Endothelial cell of umbilical vein (primary cell): ENCODE data around the gene SLC25A21. TPM values are rescaled to one million over a fixed set of nuclear protein-coding genes. Genes with fewer than 3 reads are reported as not detected.

Experiments
- BruUV-seq: library from RNA; stranded (reverse); fragments of 400-500 nt; replicated peaks from 2 replicates; lab custom pipeline; 2021; lab: Mats Ljungman, UMichigan
- CTCF ChIA-PET: fragments of 300-600, 350-600 bp; sonication (Branson Sonifier 250); formaldehyde crosslinking; loops from one replicate; lab custom pipeline; 2021; ENCODE audit warnings: antibody characterized with exemption, inconsistent platforms; lab: Charles Lee
- POLR2A ChIA-PET: fragments of 300-600, 350-600 bp; sonication (Branson Sonifier 250); formaldehyde crosslinking; loops from one replicate; lab custom pipeline; 2021; ENCODE audit warnings: antibody characterized with exemption, inconsistent platforms; lab: Charles Lee
- DNase-seq: peaks from one replicate; pipeline ENCODE4 v3.0.0-alpha.2; 2011; ENCODE audit warnings: low read depth, low spot score
- FAIRE-seq: peaks from 2 replicates; lab custom pipeline; 2011; peaks lifted over from hg19 to GRCh38; lab: Jason Lieb, UNC
- H2AFZ ChIP-seq: 2 replicates; pipeline ENCODE4 v1.6.0; 2012; ENCODE audit warnings: low read depth, low read length, control low read depth, inconsistent platforms
- H3K27ac ChIP-seq: 2 replicates; pipeline ENCODE4 v1.5.1; 2011; ENCODE audit warnings: low read depth, mild to moderate bottlenecking, control low read depth, low read length, moderate library complexity; ENCODE audit not compliant: insufficient read depth
- H3K27me3 ChIP-seq, 2 experiments: 2 replicates each; pipeline versions ENCODE4 v1.6.0 to v1.6.1; 2011; ENCODE audit warnings: low read length in 2 of 2, mixed read lengths in 1 of 2; ENCODE audit not compliant: control insufficient read depth in 2 of 2, insufficient read depth in 2 of 2
- H3K36me3 ChIP-seq, 2 experiments: 2 replicates in 1 of 2; 3 replicates in 1 of 2; pipeline ENCODE4 v1.5.1; 2011; ENCODE audit warnings: low read length in 2 of 2, mild to moderate bottlenecking in 1 of 2, moderate library complexity in 1 of 2; ENCODE audit not compliant: control insufficient read depth in 2 of 2, insufficient read depth in 2 of 2; ENCODE audit errors: extremely low read depth in 1 of 2
- H3K4me1 ChIP-seq: 3 replicates; pipeline ENCODE4 v1.5.1; 2011; ENCODE audit warnings: mild to moderate bottlenecking, low read length; ENCODE audit not compliant: control insufficient read depth, insufficient read depth; ENCODE audit errors: extremely low read depth
- H3K4me2 ChIP-seq: 2 replicates; pipeline ENCODE4 v1.6.1; 2011; ENCODE audit warnings: low read length, control low read depth, mixed read lengths; ENCODE audit not compliant: insufficient read depth
- H3K4me3 ChIP-seq, 3 experiments: fragments of 200-600 bp in 1 of 3; sonication (generic), shearing (Covaris generic) in 1 of 3; replicated peaks in 1 of 3; 2 replicates each; pipeline ENCODE4 v1.5.1; 2011 to 2016; ENCODE audit warnings: control low read depth in 3 of 3, low read length in 3 of 3, mild to moderate bottlenecking in 2 of 3, inconsistent platforms in 1 of 3, low read depth in 1 of 3, moderate library complexity in 1 of 3; ENCODE audit not compliant: insufficient read depth in 1 of 3
- H3K79me2 ChIP-seq: 2 replicates; pipeline ENCODE4 v1.6.0; 2012; ENCODE audit warnings: low read length, inconsistent platforms; ENCODE audit not compliant: control insufficient read depth, insufficient read depth
- H3K9ac ChIP-seq: replicated peaks from 2 replicates; pipeline ENCODE3; 2011; ENCODE audit warnings: low read length, control low read depth; ENCODE audit not compliant: insufficient read depth; ENCODE audit errors: extremely low read depth
- H3K9me1 ChIP-seq: replicated peaks from 3 replicates; pipeline ENCODE4 v1.6.0; 2011; ENCODE audit warnings: mild to moderate bottlenecking, low read length; ENCODE audit not compliant: control insufficient read depth, insufficient read depth; ENCODE audit errors: extremely low read depth
- H3K9me3 ChIP-seq: replicated peaks from 2 replicates; pipeline ENCODE4 v1.5.1; 2012; ENCODE audit warnings: low read length, inconsistent platforms; ENCODE audit not compliant: control insufficient read depth, insufficient read depth
- H4K20me1 ChIP-seq: replicated peaks from 2 replicates; pipeline ENCODE3; 2011; ENCODE audit warnings: mild to moderate bottlenecking, low read length; ENCODE audit not compliant: control insufficient read depth, insufficient read depth; ENCODE audit errors: extremely low read depth
- CTCF ChIP-seq, 2 donors: IDR thresholded peaks; 1 replicate in 1 of 2; 2 replicates in 1 of 2; pipeline ENCODE4 v1.5.1; 2011; ENCODE audit warnings: low read length in 2 of 2, mild to moderate bottlenecking in 2 of 2, moderate library complexity in 2 of 2, control low read depth in 1 of 2, inconsistent platforms in 1 of 2, low read depth in 1 of 2; ENCODE audit not compliant: insufficient read depth in 1 of 2; ENCODE audit errors: extremely low read depth in 1 of 2
- EZH2 ChIP-seq: IDR thresholded peaks from 2 replicates; pipeline ENCODE4 v1.6.1; 2012; ENCODE audit warnings: borderline replicate concordance, low read depth, mild to moderate bottlenecking, moderate library complexity, low read length, inconsistent platforms; ENCODE audit not compliant: severe bottlenecking
- FOS ChIP-seq: IDR thresholded peaks from 2 replicates; pipeline ENCODE4 v1.6.1; 2011; ENCODE audit warnings: mild to moderate bottlenecking, low read length, moderate library complexity, borderline replicate concordance; ENCODE audit not compliant: insufficient read depth
- GATA2 ChIP-seq: IDR thresholded peaks from 2 replicates; pipeline ENCODE4 v1.7.0; 2011; ENCODE audit warnings: low read depth, mild to moderate bottlenecking, moderate library complexity, mixed read lengths, low read length; ENCODE audit not compliant: insufficient read length, insufficient read depth
- JUN ChIP-seq: IDR thresholded peaks from 2 replicates; pipeline ENCODE4 v1.6.1; 2011; ENCODE audit warnings: borderline replicate concordance, low read depth; ENCODE audit not compliant: insufficient read length, insufficient read depth
- MAX ChIP-seq: IDR thresholded peaks from 2 replicates; pipeline ENCODE4 v1.6.1; 2011; ENCODE audit not compliant: insufficient read depth, insufficient read length
- MYC ChIP-seq: IDR thresholded peaks from one replicate; pipeline ENCODE4 v1.6.1; 2011; ENCODE audit warnings: mild to moderate bottlenecking, low read depth, low read length
- POLR2A ChIP-seq: IDR thresholded peaks from 2 replicates; pipeline ENCODE4 v1.6.1; 2012; ENCODE audit warnings: low read depth, mild to moderate bottlenecking, control low read depth, low read length
- POLR2AphosphoS5 ChIP-seq: IDR thresholded peaks from 2 replicates; pipeline ENCODE4 v1.6.1; 2012; ENCODE audit warnings: low read depth, mild to moderate bottlenecking, control low read depth, low read length, moderate library complexity; ENCODE audit not compliant: insufficient read depth
- dilution Hi-C: fragments of 300-500 bp; cut with MboI; formaldehyde crosslinking; loops from one replicate; pipeline ENCODE4 v1.15.0; 2019; ENCODE audit warnings: low sequenced_read_pairs; ENCODE audit not compliant: extremely low pct_ligation_motif_present
- intact Hi-C: fragments of 100-400 bp; cut with micrococcal nuclease; formaldehyde crosslinking; loops from one replicate; pipeline ENCODE4 v1.10.0; 2022
- polyA plus RNA-seq, 4 experiments: library from polyadenylated mRNA; depleted of rRNA in 3 of 4; stranded (reverse) in 3 of 4; unstranded in 1 of 4; fragments of >200 nt; gene quantifications; 2 replicates each; pipeline versions ENCODE4 v1.2.1 to v1.2.3, GENCODE V29; 2011 to 2012; ENCODE audit warnings: missing spikeins in 1 of 4
- total RNA-seq: library from RNA; stranded (reverse); gene quantifications from 2 replicates; pipeline ENCODE4 v1.2.3, GENCODE V29; 2021

SLC25A21 gene
- total and polyA plus RNA-seq, 2 donors (not counting 3 experiments of a cell fraction or from before 2014, with no cell fraction given): 0.98 to 1.4 TPM

- H3K36me3 ChIP-seq: no peaks in the 10 kb centered on the region
- BruUV-seq: no TSS peak
- intact Hi-C loops (no loop called here), dilution Hi-C loops (no loop called here)
- no peaks in the 10 kb centered on the region for H3K9me1 ChIP-seq
- H3K27ac ChIP-seq: no peak overlapping the region
- H3K4me2 ChIP-seq: no peak overlapping the region
- TF ChIP-seq MYC (no peak), MAX (no peak), GATA2 (no peak), EZH2 (no peak), JUN (no peak), CTCF (IDR thresholded peaks at IDR 0.05; ENCODE audit: extremely low read depth in 1 of 2, insufficient read depth in 1 of 2, low read depth in 1 of 2, low read length in 2 of 2) (no peak), POLR2AphosphoS5 (no peak), POLR2A (no peak), FOS (no peak)
- H3K9ac ChIP-seq: no peak overlapping the region
- H3K9me3 ChIP-seq: no peaks in the 10 kb centered on the region
- no peak for FAIRE-seq
- H3K4me1 ChIP-seq: no peaks in the 10 kb centered on the region
- peaks cover 0 to 4% of the 10 kb centered on the region in 2 experiments for H3K27me3 ChIP-seq
- no peak overlapping the region for H3K4me3 ChIP-seq
- no peak overlapping the region for H2AFZ ChIP-seq
- POLR2A ChIA-PET: no interaction called here
- no peaks in the 10 kb centered on the region for H4K20me1 ChIP-seq
- DNase-seq: no peak
- CTCF ChIA-PET: no interaction called here
- no peaks in the 10 kb centered on the region for H3K79me2 ChIP-seq
Measured at GRCh38 chr14:36824854-36825253, 347.6 kb downstream of the SLC25A21 start.
